Right ventricle myocardium inferior (tissue), 1 donor: ENCODE data around the gene CXCR1. TPM values are rescaled to one million over a fixed set of nuclear protein-coding genes. Genes with fewer than 3 reads are reported as not detected.
A peak's percentile ranks its signal among the peaks of the same experiment; 100 is the strongest.

Experiments used
- ATAC-seq: fragments of 200-7000 bp; cut with Tn5 transposase; one replicate; pipeline ENCODE4 v1.9.1; 2020; ENCODE audit warnings: mild to moderate bottlenecking, moderate library complexity
- DNase-seq: peaks from one replicate; pipeline ENCODE4 v3.0.0; 2021; ENCODE audit errors: missing footprints
- intact Hi-C: fragments of 100-400 bp; cut with DNase I; formaldehyde crosslinking; loops from one replicate; pipeline ENCODE4 v1.11.0; 2022
- total RNA-seq: library from RNA; stranded (reverse); fragmentation: NEBNext Ultra II Directional; extraction: Animal tissue kit (Norgen Biotek cat#: 25700); gene quantifications from one replicate; pipeline ENCODE4 v1.2.1, GENCODE V29; 2021
- donor health status: DM: no; HTN: yes; CAD: no; lungs with severe emphysema.

CXCR1 gene
- total RNA-seq, 1 donor from 2014 or later = 1.1 TPM

GRCh38 chr2:218168635-218169462 lies 2.1 kb upstream of the CXCR1 start:
- DNase-seq (no peak), ATAC-seq (no peak)
- intact Hi-C loops = no loop called here

DNA sequence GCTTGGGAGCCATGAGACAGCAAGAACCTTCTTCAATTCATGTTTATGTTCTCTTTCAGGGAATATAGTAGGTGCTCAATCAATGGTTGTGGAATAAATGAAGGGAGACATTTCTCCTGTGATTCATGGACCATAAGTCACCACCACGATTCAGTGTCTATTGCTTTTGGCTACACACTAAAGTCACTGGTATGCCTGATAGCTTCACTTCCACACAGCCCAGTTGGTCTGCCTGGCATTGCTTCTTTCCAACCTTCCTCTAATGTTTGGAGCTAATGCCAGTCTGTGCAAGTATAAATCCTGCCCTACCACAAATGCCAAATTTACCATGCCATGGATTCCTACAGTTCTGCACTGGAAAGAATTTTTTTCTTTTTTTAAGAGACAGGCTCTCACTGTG lies 1.3 kb upstream of the CXCR1 start:
- no peak for ATAC-seq
- no peak for DNase-seq
- intact Hi-C loops = no loop called here

- intact Hi-C loops = no loop called here
- DNase-seq (no peak), ATAC-seq (no peak)
These were observed 3.9 kb downstream of the CXCR1 start for GRCh38 chr2:218162814-218163213.

GRCh38 chr2:218161644-218162043 lies 5.1 kb downstream of the CXCR1 start:
- intact Hi-C loops = no loop called here
- ATAC-seq (no peak), DNase-seq (no peak)

GRCh38 chr2:218155953-218156479 lies 10.7 kb downstream of the CXCR1 start:
- intact Hi-C loops = no loop called here

DNA sequence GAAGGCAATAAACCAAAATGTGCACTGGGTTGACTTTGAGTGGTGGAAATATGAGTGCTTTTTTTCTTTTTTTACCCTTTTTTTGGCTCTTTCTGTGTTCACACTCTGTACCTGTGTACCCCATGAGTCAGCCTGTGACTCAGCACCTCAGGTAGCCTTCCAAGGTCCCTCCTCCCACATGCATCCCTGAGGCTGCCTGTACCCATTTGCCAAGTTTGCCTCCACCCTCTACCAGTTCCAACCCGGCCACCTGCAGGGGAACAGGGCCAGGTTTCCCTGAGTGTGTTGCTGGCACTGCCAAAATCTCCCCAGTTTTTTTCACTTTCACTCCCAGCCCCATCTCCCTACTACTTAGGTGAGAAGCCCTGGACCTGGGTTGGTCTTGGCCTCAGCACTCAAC lies 14.0 kb downstream of the CXCR1 start:
- intact Hi-C loops = no loop called here
- ATAC-seq = no peak
- no peak for DNase-seq

More at GRCh38 chr2:218155953-218156479, 10.7 kb downstream of the CXCR1 start:
- DNase-seq = no peak
- no peak for ATAC-seq

- intact Hi-C loops = no loop called here
- ATAC-seq = no peak
- no peak for DNase-seq
These were observed 14.6 kb downstream of the CXCR1 start for GRCh38 chr2:218152172-218152571.

- no peak for DNase-seq
- intact Hi-C loops = no loop called here
These were observed 16.8 kb downstream of the CXCR1 start for GRCh38 chr2:218149848-218150440.

DNA sequence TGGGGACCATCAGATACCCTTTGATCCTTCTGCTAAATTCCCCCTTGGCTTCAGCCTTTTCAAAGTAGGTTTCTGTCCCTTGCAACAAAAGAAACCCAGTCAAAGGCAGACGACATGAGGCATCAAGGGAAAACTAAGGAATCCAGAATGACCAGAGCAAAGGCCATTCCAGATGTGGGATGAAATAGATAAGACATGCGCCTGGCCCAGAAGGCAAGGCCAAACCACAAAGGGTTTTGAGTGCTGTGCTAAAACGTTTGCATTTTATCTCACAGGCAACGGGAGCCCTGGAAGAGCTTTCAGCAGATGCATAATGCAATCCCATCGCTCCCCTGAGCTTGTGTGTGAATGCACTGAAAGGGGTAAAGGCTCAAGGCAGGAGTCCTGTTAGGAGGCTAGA lies 17.7 kb downstream of the CXCR1 start:
- intact Hi-C loops = no loop called here
- DNase-seq = no peak
- ATAC-seq = no peak

More at GRCh38 chr2:218149848-218150440, 16.8 kb downstream of the CXCR1 start:
- no peak for ATAC-seq

DNA sequence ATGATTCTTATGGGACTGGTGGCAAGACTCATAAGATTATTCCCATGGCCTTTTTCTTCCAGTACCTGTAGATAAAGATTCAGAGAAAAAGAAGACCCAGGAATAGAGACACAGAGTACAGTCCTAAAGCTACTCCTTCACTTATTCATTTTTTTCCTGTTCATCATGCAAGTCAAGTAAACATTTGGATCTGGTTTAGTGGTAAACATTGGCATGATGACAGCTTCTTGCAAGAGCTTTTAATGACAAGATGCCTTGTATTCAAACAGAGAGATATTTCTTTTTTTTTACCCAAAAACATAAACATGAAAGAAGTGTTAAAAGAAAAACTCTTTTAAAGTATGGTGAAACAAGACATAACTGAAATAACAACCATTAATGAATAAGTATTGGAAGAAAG lies 20.7 kb downstream of the CXCR1 start:
- ATAC-seq = no peak
- no peak for DNase-seq
- intact Hi-C loops = no loop called here

- intact Hi-C loops = no loop called here
- DNase-seq = peak; percentile 88
- no peak for ATAC-seq
These were observed 21.6 kb downstream of the CXCR1 start for GRCh38 chr2:218145124-218145523.

- intact Hi-C loops = no loop called here
- ATAC-seq (no peak), DNase-seq (no peak)
These were observed 28.7 kb downstream of the CXCR1 start for GRCh38 chr2:218138047-218138446.

GRCh38 chr2:218137514-218137913 lies 29.2 kb downstream of the CXCR1 start:
- ATAC-seq = no peak
- DNase-seq = no peak
- intact Hi-C loops = no loop called here

DNA sequence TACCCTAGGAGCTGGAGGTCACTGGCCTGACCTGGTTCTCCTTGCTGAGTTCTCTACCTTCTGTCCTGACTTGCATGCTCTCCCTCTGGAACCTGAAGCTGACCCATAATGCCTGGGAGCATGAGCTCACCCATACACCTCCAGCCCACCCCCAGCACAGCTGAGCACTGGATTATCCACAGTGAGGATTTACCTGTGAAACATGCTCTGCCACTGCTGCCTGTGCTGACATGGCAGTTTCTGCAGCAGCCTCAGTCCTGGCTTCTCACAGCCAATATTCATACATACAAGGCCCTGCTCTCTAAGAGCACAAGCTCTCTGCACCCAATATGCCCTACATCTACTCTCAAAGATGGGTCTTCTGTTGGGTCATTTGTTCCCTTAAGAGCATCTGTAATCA lies 35.9 kb downstream of the CXCR1 start:
- intact Hi-C loops = no loop called here
- DNase-seq (no peak), ATAC-seq (no peak)

GRCh38 chr2:218130377-218130776 lies 36.4 kb downstream of the CXCR1 start:
- DNase-seq (no peak), ATAC-seq (no peak)
- intact Hi-C loops = no loop called here

GRCh38 chr2:218129458-218130135 lies 37.2 kb downstream of the CXCR1 start:
- intact Hi-C loops = no loop called here
- ATAC-seq = no peak
- DNase-seq = no peak

DNA sequence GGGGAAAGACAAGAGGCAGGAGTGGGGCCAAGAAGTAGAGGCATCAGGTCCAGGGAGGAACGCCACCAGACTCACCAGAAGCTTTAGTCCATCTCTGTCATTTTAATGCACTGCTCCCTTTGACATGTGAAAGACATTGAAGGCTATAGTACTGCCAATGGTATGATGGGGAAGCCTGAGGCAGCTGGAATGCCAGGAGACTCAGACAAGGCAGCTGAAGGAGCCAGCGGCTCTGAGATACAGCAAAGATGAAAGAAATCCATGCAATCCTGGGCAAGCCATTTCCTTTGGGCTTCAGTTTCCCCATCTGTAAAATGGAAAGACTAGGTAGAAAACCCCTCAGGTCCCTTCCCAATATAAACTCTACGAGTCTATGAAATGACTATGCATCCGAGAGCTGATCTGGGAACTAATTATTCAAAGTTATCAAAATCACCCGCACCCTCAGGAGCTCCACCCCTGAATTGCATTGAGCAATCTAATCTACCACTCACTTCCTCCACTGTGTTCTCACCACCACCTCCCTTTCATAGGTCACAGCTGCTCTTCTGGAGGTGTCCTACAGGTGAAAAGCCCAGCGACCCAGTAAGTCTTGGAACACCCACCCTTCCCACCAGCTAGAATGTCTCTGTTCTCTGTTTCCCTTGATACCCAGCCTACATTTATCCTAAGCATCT lies 37.8 kb downstream of the CXCR1 start:
- intact Hi-C loops = no loop called here
- DNase-seq = no peak
- ATAC-seq = no peak

GRCh38 chr2:218127929-218128455 lies 38.8 kb downstream of the CXCR1 start:
- intact Hi-C loops = no loop called here
- DNase-seq = no peak
- no peak for ATAC-seq

- peak; percentile 90 for DNase-seq
- intact Hi-C loops = no loop called here
- peak; percentile 73 for ATAC-seq
These were observed 41.1 kb downstream of the CXCR1 start, which contains the start of gene CXCR2 for GRCh38 chr2:218125626-218126080. Gene CXCR2 (plus strand): TSS chr2:218126028. CDS start chr2:218134802, 8,774 bp downstream.
